Measurements from ENCODE around the gene ZNF205.
"Not testable (repeated sequence)": the region's sequence is repeated elsewhere in the genome, so short reads cannot be mapped to it uniquely, and the experiment has no call there.

The ZNF205 gene

GRCh38 chr16:3068487-3068886 is 43.9 kb upstream of the ZNF205 start:
- H3K36me3 ChIP-seq: no peaks in the 10 kb centered on the region
- DNase-seq: no peak
- no peaks in the 10 kb centered on the region for H3K4me1 ChIP-seq
- no peaks in the 10 kb centered on the region for H3K27me3 ChIP-seq
- H3K9me3 ChIP-seq: no peaks in the 10 kb centered on the region; the same call in 1 of the 2 replicates
- TF ChIP-seq CTCF (IDR thresholded peaks at IDR 0.05; ENCODE audit: low read depth, low read length): no peak
- H3K4me3 ChIP-seq (ENCODE audit: low read depth, low read length): no peak overlapping the region

GRCh38 chr16:3069146-3069545 is 43.2 kb upstream of the ZNF205 start:
- not testable (repeated sequence) for H3K4me3 ChIP-seq (ENCODE audit: low read depth, low read length); H3K36me3 ChIP-seq; H3K9me3 ChIP-seq; H3K27me3 ChIP-seq; H3K4me1 ChIP-seq; DNase-seq

- no peak for TF ChIP-seq CTCF (IDR thresholded peaks at IDR 0.05; ENCODE audit: low read depth, low read length)
- DNase-seq: no peak
- Histone ChIP-seq H3K36me3 (no peaks in the 10 kb centered on the region), H3K27me3 (peaks cover 3% of the 10 kb centered on the region; the same call in 1 of the 2 replicates), H3K9me3 (no peaks in the 10 kb centered on the region; the same call in 1 of the 2 replicates), H3K4me1 (no peaks in the 10 kb centered on the region), H3K4me3 (ENCODE audit: low read depth, low read length) (no peak overlapping the region)
These were observed 41.7 kb upstream of the ZNF205 start for GRCh38 chr16:3070608-3071111.

- Histone ChIP-seq H3K4me3 (ENCODE audit: low read depth, low read length) (no peak overlapping the region), H3K27me3 (peaks cover 11% of the 10 kb centered on the region), H3K36me3 (no peaks in the 10 kb centered on the region), H3K4me1 (no peaks in the 10 kb centered on the region), H3K9me3 (no peaks in the 10 kb centered on the region; the same call in 1 of the 2 replicates)
- TF ChIP-seq CTCF (IDR thresholded peaks at IDR 0.05; ENCODE audit: low read depth, low read length): no peak
- DNase-seq: no peak
These were observed 40.7 kb upstream of the ZNF205 start for GRCh38 chr16:3071655-3072054.

- not testable (repeated sequence) for H3K4me1 ChIP-seq; H3K4me3 ChIP-seq (ENCODE audit: low read depth, low read length); DNase-seq; H3K36me3 ChIP-seq; H3K9me3 ChIP-seq
- H3K27me3 ChIP-seq: peaks cover 16% of the 10 kb centered on the region
These were observed 40.2 kb upstream of the ZNF205 start for GRCh38 chr16:3072148-3072547.

- not testable (repeated sequence) for H3K4me3 ChIP-seq (ENCODE audit: low read depth, low read length); DNase-seq; H3K4me1 ChIP-seq; H3K9me3 ChIP-seq; H3K36me3 ChIP-seq
- H3K27me3 ChIP-seq: peaks cover 20% of the 10 kb centered on the region
These were observed 39.7 kb upstream of the ZNF205 start for GRCh38 chr16:3072576-3073263.

- no peak for TF ChIP-seq CTCF (IDR thresholded peaks at IDR 0.05; ENCODE audit: low read depth, low read length)
- peaks cover 23% of the 10 kb centered on the region for H3K27me3 ChIP-seq
- no peaks in the 10 kb centered on the region for H3K4me1 ChIP-seq
- no peak overlapping the region for H3K4me3 ChIP-seq (ENCODE audit: low read depth, low read length)
- no peaks in the 10 kb centered on the region for H3K9me3 ChIP-seq
- no peak for DNase-seq
- no peaks in the 10 kb centered on the region for H3K36me3 ChIP-seq
These were observed 38.9 kb upstream of the ZNF205 start for GRCh38 chr16:3073448-3073847.
